Astrocyte (in vitro differentiated cells and primary cell): ENCODE measurements around the gene CADPS. TPM values are rescaled to one million over a fixed set of nuclear protein-coding genes. Genes with fewer than 3 reads are reported as not detected.

Source experiments
- DNase-seq: peaks from one replicate; pipeline ENCODE4 v3.0.0-alpha.2; 2010; ENCODE audit warnings: low read depth
- FAIRE-seq: peaks from 2 replicates; lab custom pipeline; 2011; peaks lifted over from hg19 to GRCh38; lab: Jason Lieb, UNC
- H2AFZ ChIP-seq: 2 replicates; pipeline ENCODE4 v1.6.0; 2012; ENCODE audit warnings: low read depth, low read length, inconsistent platforms
- H3K27ac ChIP-seq: 2 replicates; pipeline ENCODE4 v1.5.1; 2011; ENCODE audit warnings: low read depth, low read length, inconsistent platforms
- H3K27me3 ChIP-seq: 2 replicates; pipeline ENCODE4 v1.6.0; 2011; ENCODE audit warnings: low read length, inconsistent platforms; ENCODE audit not compliant: insufficient read depth
- H3K36me3 ChIP-seq: 2 replicates; pipeline ENCODE4 v1.5.1; 2011; ENCODE audit warnings: low read length, inconsistent platforms; ENCODE audit not compliant: insufficient read depth
- H3K4me1 ChIP-seq: 2 replicates; pipeline ENCODE4 v1.5.1; 2011; ENCODE audit warnings: low read length, inconsistent platforms; ENCODE audit not compliant: insufficient read depth
- H3K4me2 ChIP-seq: 2 replicates; pipeline ENCODE4 v1.6.0; 2012; ENCODE audit warnings: low read length, inconsistent platforms
- H3K4me3 ChIP-seq: 2 replicates; pipeline ENCODE4 v1.5.1; 2011; ENCODE audit warnings: low read depth, mild to moderate bottlenecking, low read length, inconsistent platforms; ENCODE audit not compliant: insufficient read depth
- H3K79me2 ChIP-seq: 2 replicates; pipeline ENCODE4 v1.6.0; 2012; ENCODE audit warnings: mild to moderate bottlenecking, low read length, inconsistent platforms; ENCODE audit not compliant: insufficient read depth
- H3K9ac ChIP-seq: 2 replicates; pipeline ENCODE4 v1.6.0; 2012; ENCODE audit warnings: mild to moderate bottlenecking, low read length, inconsistent platforms
- H3K9me3 ChIP-seq: 2 replicates; pipeline ENCODE4 v1.5.1; 2012; ENCODE audit warnings: low read depth, mild to moderate bottlenecking, low read length, inconsistent platforms; ENCODE audit not compliant: insufficient read depth
- H4K20me1 ChIP-seq: 2 replicates; pipeline ENCODE4 v1.6.0; 2012; ENCODE audit warnings: low read length, inconsistent platforms; ENCODE audit not compliant: insufficient read depth
- H3K27ac Mint-ChIP-seq: one replicate; pipeline ENCODE4 v1.8.0; 2021; ENCODE audit warnings: mild to moderate bottlenecking, mixed read lengths; ENCODE audit not compliant: unreplicated experiment
- H3K27me3 Mint-ChIP-seq: one replicate; pipeline ENCODE4 v1.8.0; 2021; ENCODE audit warnings: low read depth, mixed read lengths; ENCODE audit not compliant: unreplicated experiment
- H3K36me3 Mint-ChIP-seq: one replicate; pipeline ENCODE4 v1.8.0; 2021; ENCODE audit warnings: low read depth, mixed read lengths; ENCODE audit not compliant: unreplicated experiment
- H3K4me1 Mint-ChIP-seq: one replicate; pipeline ENCODE4 v1.8.0; 2021; ENCODE audit warnings: low read depth, mixed read lengths; ENCODE audit not compliant: unreplicated experiment
- H3K4me3 Mint-ChIP-seq: one replicate; pipeline ENCODE4 v1.8.0; 2021; ENCODE audit warnings: mild to moderate bottlenecking, moderate library complexity, mixed read lengths; ENCODE audit not compliant: unreplicated experiment
- H3K9me3 Mint-ChIP-seq: one replicate; pipeline ENCODE4 v1.8.0; 2021; ENCODE audit warnings: mild to moderate bottlenecking, mixed read lengths; ENCODE audit not compliant: unreplicated experiment
- EZH2 ChIP-seq: IDR thresholded peaks from 2 replicates; pipeline ENCODE4 v1.6.1; 2012; ENCODE audit warnings: mild to moderate bottlenecking, low read length, inconsistent platforms; ENCODE audit not compliant: insufficient read depth
- total RNA-seq: library from RNA; stranded (reverse); gene quantifications from 2 replicates; pipeline ENCODE4 v1.2.1, GENCODE V29; 2021
- TF ChIP-seq, protein P1 (sequence below): IDR thresholded peaks from 2 replicates; pipeline ENCODE4 v1.5.1; 2011; ENCODE audit warnings: low read depth, mild to moderate bottlenecking, inconsistent platforms, low read length, moderate library complexity; ENCODE audit not compliant: insufficient read depth

The CADPS gene
- total RNA-seq, 1 donor from 2014 or later, result 5.4 TPM

DNA sequence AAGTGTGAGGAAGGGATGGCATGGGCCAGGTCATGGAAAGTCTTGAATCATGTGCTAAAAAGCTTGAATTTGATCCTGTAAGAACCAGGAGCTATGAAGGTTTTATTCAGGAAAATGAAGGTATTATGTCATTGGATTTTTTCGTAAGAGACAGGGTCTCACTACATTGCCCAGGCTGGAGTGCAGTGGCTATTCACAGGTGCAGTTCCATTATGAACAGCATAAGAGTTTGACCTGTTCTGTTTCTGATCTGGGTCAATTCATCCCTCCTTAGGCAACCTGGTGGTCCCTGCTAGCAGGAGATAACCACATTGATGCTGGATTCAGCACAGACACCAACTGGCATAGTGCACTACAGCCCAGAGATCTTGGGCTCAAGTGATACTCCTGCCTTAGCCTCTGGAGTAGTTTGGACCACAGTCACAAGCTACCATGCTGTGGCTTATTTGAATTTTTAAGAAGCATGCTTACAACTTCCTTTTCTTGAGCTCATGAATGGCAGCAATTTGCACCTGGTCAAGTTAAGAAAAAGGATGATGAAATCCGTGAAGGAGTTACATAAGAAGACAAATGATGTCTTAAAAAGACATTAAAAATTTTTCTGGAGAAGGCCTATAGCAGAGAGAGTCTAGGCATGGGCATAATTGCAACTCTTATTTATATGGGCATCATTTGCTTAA is 79.1 kb downstream of the CADPS start:
- Histone ChIP-seq H3K36me3 (no peaks in the 10 kb centered on the region), H3K27ac (no peak overlapping the region), H3K4me2 (no peak overlapping the region), H3K27me3 (no peaks in the 10 kb centered on the region), H4K20me1 (no peaks in the 10 kb centered on the region), H3K4me3 (no peak overlapping the region), H3K9me3 (no peaks in the 10 kb centered on the region), H3K79me2 (no peaks in the 10 kb centered on the region), H2AFZ (no peak overlapping the region), H3K9ac (no peak overlapping the region), H3K4me1 (no peaks in the 10 kb centered on the region)
- Mint-ChIP-seq H3K4me1 (no peaks in the 10 kb centered on the region), H3K27me3 (peaks cover 2% of the 10 kb centered on the region), H3K27ac (no peak overlapping the region), H3K9me3 (no peaks in the 10 kb centered on the region), H3K36me3 (no peaks in the 10 kb centered on the region), H3K4me3 (no peak overlapping the region)
- FAIRE-seq, result no peak
- no peak for DNase-seq
- TF ChIP-seq EZH2, result no peak
- TF ChIP-seq, protein P1, sequence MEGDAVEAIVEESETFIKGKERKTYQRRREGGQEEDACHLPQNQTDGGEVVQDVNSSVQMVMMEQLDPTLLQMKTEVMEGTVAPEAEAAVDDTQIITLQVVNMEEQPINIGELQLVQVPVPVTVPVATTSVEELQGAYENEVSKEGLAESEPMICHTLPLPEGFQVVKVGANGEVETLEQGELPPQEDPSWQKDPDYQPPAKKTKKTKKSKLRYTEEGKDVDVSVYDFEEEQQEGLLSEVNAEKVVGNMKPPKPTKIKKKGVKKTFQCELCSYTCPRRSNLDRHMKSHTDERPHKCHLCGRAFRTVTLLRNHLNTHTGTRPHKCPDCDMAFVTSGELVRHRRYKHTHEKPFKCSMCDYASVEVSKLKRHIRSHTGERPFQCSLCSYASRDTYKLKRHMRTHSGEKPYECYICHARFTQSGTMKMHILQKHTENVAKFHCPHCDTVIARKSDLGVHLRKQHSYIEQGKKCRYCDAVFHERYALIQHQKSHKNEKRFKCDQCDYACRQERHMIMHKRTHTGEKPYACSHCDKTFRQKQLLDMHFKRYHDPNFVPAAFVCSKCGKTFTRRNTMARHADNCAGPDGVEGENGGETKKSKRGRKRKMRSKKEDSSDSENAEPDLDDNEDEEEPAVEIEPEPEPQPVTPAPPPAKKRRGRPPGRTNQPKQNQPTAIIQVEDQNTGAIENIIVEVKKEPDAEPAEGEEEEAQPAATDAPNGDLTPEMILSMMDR, result no peak

DNA sequence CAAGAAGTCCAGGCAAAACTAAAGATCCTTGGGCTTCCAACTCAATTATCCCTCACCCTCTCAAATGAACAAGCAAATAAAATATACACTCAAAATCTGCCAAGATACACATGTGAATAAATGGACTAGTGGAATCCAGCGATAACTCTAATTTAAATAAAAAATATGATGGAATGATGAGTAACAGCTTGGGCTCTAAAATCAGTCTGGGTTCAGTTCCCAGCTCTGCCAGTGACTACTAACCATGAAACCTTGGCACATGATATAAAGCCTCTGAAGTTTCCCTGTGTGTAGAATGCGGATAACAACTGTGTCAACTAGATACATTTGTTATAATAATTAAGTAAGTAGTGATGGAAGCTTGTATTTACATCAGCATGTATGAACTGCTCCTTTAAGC is 81.3 kb downstream of the CADPS start:
- no peak overlapping the region for H3K27ac ChIP-seq
- no peaks in the 10 kb centered on the region for H3K27me3 Mint-ChIP-seq
- TF ChIP-seq, protein P1, result no peak
- TF ChIP-seq EZH2, result no peak
- FAIRE-seq (no peak), DNase-seq (peak; percentile 51)
- H2AFZ ChIP-seq, result no peak overlapping the region
- H3K36me3 Mint-ChIP-seq, result no peaks in the 10 kb centered on the region
- no peaks in the 10 kb centered on the region for H3K36me3 ChIP-seq
- no peaks in the 10 kb centered on the region for H3K9me3 ChIP-seq
- H3K9ac ChIP-seq, result no peak overlapping the region
- no peaks in the 10 kb centered on the region for H3K27me3 ChIP-seq
- no peaks in the 10 kb centered on the region for H3K4me1 Mint-ChIP-seq
- H4K20me1 ChIP-seq, result no peaks in the 10 kb centered on the region
- H3K79me2 ChIP-seq, result no peaks in the 10 kb centered on the region
- H3K9me3 Mint-ChIP-seq, result no peaks in the 10 kb centered on the region
- no peak overlapping the region for H3K27ac Mint-ChIP-seq
- no peak overlapping the region for H3K4me3 Mint-ChIP-seq
- H3K4me3 ChIP-seq, result no peak overlapping the region
- H3K4me1 ChIP-seq, result no peaks in the 10 kb centered on the region
- no peak overlapping the region for H3K4me2 ChIP-seq

DNA sequence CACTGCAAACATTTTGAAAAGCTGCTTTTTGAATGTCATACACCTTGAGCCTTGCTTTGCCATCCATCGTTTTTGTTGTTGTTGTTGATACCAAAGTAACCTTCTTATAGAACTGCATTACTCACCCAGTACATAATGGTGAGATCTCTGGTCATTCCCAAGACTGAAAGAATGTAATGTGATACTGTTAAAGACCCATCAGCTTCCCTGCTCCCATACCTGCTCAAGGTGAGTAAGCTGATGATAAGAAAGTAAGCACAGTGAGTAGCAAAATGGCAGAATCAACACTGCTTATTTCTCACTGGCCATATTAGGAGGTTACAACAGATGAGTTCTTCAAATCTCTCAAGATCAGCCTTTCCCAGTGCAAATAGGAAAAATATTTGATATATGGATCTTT is 89.8 kb downstream of the CADPS start:
- H4K20me1 ChIP-seq, result no peaks in the 10 kb centered on the region
- TF ChIP-seq, protein P1, result no peak
- TF ChIP-seq EZH2, result no peak
- H3K27me3 Mint-ChIP-seq, result no peaks in the 10 kb centered on the region
- H3K4me1 ChIP-seq, result no peaks in the 10 kb centered on the region
- H3K9ac ChIP-seq, result no peak overlapping the region
- no peak overlapping the region for H3K4me2 ChIP-seq
- H3K36me3 ChIP-seq, result no peaks in the 10 kb centered on the region
- H3K4me3 Mint-ChIP-seq, result no peak overlapping the region
- H3K9me3 Mint-ChIP-seq, result no peaks in the 10 kb centered on the region
- no peak overlapping the region for H3K27ac ChIP-seq
- H3K36me3 Mint-ChIP-seq, result no peaks in the 10 kb centered on the region
- no peak for DNase-seq
- no peak overlapping the region for H3K4me3 ChIP-seq
- no peaks in the 10 kb centered on the region for H3K27me3 ChIP-seq
- no peak overlapping the region for H2AFZ ChIP-seq
- H3K9me3 ChIP-seq, result no peaks in the 10 kb centered on the region
- no peaks in the 10 kb centered on the region for H3K79me2 ChIP-seq
- H3K27ac Mint-ChIP-seq, result no peak overlapping the region
- FAIRE-seq, result no peak
- H3K4me1 Mint-ChIP-seq, result peaks cover 2% of the 10 kb centered on the region
